NOMO-1 treated with dmso at 0.1 percent for 144 hours (cell line): ENCODE data around the gene ADD3.

ENCODE experiments used
- DNase-seq: peaks from one replicate; lab custom pipeline; 2025; ENCODE audit not compliant: unreplicated experiment; lab: John Stamatoyannopoulos, UW

Gene ADD3, protein sequence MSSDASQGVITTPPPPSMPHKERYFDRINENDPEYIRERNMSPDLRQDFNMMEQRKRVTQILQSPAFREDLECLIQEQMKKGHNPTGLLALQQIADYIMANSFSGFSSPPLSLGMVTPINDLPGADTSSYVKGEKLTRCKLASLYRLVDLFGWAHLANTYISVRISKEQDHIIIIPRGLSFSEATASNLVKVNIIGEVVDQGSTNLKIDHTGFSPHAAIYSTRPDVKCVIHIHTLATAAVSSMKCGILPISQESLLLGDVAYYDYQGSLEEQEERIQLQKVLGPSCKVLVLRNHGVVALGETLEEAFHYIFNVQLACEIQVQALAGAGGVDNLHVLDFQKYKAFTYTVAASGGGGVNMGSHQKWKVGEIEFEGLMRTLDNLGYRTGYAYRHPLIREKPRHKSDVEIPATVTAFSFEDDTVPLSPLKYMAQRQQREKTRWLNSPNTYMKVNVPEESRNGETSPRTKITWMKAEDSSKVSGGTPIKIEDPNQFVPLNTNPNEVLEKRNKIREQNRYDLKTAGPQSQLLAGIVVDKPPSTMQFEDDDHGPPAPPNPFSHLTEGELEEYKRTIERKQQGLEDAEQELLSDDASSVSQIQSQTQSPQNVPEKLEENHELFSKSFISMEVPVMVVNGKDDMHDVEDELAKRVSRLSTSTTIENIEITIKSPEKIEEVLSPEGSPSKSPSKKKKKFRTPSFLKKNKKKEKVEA

DNA sequence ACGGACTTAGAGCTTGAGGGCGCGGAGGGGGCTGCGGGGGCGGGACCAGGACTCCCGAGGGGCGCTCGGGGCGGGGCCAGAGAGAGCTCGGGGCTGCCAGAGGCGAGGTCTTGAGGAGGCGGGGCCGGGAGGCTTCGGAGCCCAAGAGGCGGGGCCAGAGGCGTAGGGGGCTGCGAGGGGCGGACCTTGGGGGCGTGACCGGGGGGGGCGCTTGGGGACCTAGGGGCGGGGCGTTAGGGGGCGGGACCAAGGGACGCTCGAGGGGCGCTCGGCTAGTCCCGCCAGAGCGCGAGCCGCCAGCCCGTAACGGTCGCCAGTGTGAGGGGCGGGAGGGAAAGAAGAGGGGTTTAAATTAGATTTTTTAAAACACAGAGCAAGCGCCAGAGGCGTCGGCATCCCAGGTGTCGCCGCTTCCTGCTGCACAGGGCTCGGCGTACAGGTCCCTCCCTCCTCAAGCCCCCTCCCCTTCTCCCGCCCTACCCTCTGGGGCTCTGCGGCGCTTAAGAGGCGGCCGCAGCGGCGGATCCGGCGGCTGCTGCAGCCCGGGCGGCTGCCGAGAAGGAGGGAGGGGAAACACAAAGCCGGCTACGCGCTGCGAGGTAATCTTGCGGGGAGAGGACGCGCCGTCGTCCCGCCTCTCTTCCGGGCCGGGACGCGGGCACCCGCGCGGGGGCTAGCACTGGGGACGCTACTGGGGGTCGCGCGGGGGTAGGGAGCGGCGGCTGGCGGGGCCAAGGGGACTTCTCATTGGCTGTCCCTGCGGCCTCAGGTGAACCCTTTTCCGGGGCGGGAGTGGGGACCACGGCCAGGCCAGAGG, at the start of gene ADD3:
Gene ADD3 (plus strand): TSS at position 284 of the 817 bp plus-strand sequence. CDS start 92,670 bp downstream, outside the sequence.
- peak; percentile 88 for DNase-seq

DNA sequence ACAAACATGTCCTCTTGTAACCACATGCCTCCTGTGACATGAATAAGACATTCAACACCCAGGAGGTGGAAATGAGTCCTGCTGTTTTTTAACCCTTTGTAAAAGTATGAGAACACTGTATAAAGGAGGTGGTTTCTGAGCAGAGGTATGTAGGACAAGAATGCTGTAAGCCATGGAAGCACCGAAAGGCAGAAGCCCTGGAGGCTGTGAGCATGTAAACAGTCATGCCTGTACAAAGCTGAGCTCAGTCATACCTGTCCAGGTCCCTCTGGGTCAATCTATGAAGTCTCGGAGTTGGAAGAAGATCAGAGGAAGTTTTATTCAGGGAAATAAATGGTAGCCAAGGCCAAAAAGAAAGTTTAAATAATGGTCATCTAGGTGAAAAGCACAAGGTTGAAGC, 49.7 kb upstream of the ADD3 start:
- no peak for DNase-seq

DNA sequence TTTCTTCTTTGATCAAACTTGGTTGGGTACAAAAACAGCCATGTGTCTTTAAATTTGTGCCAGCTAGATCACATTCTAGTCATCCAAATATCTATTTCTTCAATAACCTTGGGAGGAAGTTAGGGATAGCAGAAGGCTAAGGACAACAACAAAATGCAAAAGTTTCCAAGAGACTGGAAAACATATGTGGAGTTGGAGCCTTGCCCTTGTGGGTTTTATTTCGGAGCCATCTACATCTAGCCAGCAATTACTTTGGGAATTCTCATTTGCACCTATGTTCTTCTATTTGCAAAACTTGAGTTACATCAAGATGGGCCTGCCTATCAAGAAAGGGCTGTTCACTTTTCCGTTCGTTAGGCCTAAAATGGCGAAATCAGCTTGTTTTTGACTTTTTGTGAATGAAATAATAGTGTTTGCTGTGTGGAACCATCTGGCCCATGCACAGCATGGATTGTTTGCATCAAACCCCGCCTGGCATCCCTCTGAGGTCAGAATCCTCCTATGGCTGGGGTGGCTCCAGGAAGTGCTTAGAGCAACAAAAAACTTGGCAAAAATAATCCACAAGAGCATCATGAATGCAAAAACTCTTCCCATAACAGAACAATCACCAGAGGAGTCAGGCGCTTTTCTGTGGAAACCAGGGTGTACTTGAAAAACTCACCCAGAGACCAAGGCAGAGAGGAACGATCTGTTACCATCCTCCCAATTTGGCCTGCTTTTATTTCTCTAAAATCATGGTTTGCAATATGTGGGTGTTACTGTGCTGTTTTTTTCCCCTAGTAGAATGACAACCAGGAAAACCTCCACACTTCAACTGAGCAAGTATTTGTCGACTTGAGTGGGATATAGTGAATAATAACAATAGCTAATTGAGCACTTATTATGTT, 48.3 kb upstream of the ADD3 start:
- DNase-seq: no peak

DNA sequence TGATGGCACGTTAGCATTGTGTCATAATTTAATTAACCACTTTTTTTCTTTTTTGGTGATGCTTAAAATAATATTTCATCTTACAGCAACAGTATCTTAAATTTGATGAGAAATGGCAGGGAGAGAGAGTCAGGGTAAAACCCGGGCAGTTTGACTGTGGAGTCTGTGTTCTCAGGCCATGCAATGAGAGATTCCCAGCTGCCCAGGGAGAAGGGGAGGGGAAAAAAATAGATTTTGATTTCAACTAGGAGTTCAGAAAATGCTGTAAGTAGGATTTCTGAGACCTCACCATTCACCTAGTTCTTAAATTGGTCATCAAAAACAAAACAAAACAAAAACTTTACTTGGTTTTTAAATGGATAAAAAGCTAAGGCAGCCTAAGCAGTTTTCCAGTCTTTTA, 47.1 kb upstream of the ADD3 start:
- no peak for DNase-seq

DNA sequence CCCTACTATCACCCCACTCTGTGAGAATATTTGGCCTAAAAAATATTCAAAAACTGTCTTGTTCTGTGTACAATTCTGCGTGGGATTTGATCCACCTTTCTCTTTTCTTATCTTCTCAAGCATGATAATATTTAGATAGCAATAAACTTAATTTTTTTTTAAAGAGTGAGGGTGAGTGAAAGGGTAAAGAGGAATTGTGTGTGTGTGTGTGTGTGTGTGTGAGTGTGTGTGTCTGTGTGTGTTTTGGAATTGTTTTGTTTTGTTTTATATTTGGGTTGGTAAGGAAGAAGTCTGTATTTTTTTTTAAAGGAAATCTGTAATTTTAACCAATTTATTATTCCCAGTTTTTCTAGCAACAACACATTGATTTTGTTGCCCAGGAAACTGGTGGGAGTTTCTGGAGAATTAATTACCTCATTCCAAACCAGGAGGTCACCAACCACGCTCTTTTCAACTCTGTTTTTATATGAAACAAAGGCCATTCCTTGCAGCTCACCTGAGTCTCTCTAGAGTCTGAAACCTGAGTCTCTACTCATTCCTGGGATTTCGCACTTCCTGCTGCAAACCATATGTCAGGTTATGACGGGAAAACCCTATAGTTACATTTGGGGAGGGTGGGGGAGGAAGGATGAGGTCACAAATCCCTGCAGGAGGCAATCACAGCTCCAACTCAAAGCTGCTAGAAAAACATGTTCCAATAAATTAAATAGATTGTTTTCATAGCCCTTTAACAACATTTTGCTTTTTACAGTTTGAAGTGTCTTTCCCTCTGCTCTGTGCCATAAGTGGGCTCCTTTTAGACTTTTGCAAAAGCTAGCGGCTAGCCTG, 46.4 kb upstream of the ADD3 start:
- DNase-seq: no peak

DNA sequence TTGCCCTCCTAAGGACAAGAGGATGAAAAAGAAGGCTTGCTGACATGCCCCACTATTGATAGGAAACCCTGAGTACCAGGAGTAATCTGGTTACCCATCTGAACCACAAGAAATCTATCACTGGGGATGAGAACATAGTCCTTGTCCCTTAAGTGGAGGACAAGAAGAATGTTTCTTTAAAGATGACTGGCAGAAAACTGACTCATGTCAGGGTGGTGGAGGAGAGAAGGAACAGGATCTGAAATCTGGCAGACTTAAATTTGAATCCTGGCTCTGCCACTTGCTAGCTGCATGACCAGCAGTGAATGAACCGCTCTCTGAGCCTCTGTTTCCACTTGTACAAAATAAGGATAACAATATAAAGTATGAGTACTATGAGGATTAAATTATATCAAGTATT, 45.5 kb upstream of the ADD3 start:
- no peak for DNase-seq

DNA sequence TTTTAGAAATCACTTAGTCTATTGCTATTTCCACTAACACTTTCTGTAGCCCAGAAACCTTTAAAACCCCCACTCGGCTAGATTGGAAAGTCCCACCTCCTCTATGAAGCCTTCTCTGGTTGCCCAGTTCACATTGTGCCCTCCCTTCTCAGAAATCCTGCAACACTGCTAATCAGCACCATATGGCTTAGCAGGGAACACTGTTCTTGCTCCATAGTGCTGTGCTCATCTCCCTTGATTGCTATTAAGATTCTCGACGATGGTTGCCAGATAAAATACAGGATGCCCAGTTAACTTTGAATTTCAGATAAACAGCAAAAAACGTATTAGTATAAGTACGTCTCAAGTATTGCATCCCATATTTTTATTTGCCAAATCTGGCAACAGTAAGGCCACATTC, 44.3 kb upstream of the ADD3 start:
- no peak for DNase-seq

DNA sequence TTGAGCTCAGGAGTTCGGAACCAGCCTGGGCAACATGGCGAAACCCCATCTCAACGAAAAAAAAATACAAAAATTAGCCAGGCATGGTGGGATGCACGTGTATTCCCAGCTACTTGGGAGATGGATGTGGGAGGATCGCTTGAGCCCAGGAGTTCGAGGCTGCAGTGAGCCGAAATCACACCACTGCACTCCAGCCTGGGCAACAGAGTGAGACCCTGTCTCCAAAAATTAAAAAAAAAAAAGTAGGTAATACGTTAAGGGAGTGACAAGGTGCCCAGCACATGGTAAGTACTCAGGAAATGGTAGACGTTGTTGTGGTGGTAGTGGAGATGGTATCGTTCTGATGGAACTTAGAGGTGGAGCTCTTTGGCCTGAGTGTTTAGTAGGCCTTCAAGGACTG, 43.5 kb upstream of the ADD3 start:
- DNase-seq: no peak

DNA sequence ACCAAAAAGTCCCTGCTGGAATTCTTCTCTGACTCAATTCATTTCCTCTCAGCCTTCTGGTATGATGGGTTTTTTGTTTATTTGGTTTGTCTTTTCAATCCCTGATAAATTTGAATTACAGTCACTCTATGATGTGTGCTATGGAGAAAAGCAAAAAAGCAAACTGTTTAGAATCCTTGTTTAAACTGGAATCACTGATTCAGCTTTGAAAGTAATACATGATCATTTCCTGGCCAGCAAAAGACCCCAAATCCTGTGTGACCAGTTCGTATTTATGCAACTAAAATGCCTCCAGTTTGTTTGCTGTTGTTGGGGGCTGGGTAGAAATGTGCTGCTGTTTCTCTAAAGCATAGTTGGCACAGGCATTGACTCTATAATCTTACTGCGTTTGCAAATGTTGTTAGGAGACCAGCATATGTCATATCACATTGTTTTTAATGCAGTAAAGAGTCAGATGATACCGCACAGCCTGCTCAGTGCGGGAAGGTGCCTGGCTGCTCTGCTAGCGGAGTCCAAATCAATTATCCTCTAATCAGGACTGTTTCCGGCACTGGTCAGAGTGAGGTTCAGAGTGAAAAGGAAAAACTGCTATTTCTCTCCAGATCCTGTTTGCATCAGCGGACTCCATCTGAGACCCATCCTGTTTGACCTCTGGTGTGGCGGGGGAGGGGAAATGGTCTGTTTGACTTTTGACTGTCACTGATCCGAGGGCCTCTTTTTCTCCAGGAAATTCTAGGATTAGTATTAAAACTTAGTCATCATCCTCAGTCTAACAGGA, 40.6 kb upstream of the ADD3 start:
- DNase-seq: no peak

DNA sequence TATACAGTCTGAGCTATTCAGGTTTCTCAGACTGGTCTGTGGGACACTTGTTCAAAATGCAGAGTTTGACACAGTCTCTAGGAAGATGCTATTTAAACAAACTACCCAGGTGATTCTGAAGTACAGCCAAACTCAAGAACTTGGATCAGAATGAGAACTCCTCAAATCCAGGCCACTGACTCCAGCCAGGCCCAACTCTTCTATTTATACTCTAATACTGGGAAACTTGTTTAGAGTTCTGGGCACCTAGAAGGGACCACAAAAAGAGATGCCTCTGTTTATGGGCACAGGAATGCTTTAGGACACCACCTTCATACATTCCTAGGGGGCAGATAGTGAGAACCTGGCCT, 40.1 kb upstream of the ADD3 start:
- DNase-seq: no peak

DNA sequence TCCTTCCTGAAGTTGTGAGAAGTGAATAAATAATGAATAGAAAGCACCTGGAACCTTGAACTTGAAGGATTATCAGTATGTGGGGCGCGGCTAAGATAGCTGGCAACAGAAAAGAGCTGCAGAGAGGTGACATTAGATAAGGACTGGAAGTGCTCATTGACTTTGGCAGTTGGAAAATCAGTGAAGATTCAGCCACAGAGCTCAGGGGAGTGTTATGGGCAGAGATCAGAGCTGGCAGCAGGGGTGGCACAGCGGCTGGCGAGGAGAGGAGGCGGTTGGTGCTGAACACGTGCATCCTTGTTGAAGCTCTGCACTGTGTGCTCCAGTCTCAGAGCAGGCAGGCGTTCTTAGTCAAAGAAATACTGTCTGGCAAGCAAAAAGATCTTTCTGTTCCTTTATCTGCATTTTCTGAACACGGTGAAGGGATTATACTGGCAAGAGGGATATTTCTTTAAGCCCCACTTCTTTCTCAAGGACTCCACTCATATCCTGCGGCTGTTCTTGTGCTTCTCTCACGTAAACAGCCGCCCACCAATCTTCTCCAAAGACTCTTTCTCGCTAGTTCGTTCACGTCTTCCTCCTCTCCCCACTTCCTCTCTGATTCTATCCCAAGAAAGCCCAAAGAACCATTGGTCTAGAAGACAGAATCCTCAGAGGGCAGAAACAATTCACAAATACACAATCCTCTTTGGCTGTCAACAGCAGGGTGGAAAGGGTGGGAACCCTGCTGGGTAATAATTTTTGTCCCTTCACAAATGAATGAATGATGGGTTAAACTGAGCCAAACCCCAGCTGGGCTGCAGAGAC, 38.6 kb upstream of the ADD3 start:
- no peak for DNase-seq

DNA sequence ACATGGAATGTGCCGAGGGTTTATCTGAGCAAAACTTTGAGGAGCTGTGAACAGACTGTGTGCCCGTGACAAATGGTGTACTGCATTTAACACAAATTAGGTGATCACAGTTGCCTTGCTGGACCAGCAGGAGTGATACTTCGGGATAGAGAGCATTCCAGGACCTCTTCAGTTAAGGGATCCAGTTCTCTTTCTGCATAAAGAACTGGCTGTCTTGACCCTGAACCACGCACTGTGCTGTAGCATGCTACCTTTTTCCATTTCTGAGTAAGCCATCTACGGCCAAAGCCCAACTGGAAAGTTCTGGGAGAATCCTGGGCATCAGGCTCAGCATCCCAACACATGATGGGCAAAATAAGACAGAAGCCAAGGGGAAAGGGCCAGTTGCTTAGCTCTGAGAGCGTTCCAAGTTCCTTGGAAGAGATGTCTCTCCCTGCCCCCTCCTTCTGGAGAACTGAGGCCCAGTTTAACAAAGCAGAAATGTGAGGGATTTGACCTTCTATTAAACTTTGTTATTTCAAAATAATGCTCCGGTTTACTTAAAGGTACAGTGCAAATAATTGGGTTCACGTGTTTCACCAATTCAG, 37.9 kb upstream of the ADD3 start:
- no peak for DNase-seq

DNA sequence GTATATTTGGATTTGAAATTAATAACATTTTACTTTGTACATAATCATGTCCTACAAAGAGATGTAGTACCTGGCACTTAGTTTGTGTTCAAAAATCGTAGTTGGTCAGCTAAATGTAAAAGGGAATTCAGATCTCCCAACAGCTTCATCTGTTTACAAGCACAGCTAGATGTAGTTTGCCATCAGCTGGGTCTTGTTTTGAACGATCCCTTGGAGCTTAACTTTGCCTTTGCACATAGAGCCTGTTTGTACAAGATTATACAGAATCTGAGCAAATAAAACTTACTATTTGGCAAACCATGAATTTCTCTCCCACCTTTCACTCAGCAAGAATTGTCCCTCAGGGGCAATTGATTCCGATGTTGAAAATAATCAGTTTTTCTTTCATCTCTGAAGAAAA, 36.1 kb upstream of the ADD3 start:
- DNase-seq: no peak

DNA sequence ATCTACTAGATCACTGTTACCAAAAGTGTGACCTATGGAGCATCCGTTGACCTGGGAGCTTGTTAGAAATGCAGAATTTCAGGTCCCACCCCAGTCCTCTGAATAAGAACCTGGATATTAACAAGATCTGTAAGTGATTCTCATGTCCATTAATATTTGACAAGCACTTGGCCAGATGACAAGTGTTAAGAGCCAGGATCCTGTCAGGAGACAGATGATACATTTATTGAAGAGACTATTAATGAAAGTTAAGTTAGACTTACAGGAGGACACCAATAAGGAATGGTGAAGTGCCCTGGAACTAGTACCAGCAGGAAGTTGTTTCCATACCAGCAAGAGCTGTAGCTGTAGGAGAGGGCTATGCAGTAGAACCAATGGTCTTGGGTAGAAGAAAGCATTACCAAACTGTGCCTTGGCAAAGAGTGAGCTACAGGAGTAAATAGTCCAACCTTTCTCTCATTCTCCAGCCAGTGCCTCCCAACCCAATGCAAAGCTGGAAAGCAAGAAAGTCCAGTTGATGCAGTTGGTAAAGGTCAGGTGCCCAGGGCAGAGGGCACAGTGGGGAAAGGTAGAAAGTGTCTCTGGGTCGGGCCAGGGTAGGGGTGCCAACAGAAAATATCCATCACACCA, 35.3 kb upstream of the ADD3 start:
- no peak for DNase-seq

DNA sequence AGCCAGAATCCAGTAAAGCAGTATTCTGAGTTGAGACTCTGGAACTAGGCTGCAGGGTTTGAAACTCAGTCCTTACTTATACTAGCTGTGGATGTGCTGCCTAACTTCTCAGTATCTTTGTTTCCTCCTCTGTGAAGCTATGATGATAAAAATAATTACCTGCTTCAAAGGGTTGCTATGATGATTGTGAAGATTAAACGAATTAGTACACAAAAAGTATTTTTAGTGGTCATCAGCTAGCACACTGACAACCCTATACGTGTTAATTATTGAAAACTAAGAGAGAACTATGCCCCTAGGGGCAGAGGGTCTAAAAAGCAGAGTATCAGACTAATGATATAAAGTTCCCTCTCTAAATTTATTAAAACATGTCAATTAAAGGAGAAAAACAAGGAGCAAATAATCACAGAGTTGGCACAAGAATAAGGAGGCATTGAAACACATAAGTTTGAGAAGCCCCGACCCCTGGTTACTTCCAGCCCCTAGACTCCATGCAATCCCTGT, 34.4 kb upstream of the ADD3 start:
- DNase-seq: no peak

DNA sequence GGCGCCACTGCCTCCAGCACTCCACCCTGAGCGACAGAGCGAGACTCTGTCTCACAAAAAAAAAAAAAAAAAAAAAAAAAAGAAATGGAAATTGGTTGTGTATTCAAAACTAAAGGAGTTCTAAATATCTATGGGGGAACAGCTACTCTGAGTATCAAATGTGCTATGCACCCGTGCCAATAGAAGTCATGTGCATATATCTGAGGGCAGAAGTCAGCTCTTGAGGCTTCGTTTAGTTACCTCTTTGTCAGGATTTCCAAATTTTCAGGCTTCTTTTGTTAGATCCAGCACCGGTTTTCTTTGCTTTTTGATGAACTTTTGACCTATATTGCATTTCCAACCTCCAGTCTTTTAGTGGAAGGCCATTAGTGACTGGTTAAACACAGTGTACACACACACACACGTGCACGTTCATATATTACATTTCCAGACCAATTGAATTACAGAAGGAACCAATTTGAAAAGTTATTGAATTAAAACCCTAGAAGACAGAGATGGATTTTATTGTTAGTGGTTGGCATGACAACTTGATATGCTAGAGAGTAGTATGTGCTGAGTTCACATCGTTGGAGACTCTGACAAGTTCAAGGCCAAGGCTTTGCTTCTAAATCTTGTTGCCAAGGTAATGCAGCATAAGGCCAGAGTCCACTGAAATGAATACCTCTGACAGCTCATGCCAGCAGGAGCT, 33.1 kb upstream of the ADD3 start:
- no peak for DNase-seq
